DND-41 (cell line): ENCODE results near the gene LALBA.
"Not testable (repeated sequence)": the region's sequence is repeated elsewhere in the genome, so short reads cannot be mapped to it uniquely, and the experiment has no call there.

Experiments
- EZH2 ChIP-seq: IDR thresholded peaks from 3 replicates; pipeline ENCODE4 v1.6.1; 2012; ENCODE audit warnings: borderline replicate concordance, low read depth, mild to moderate bottlenecking, moderate library complexity, low read length, inconsistent platforms; ENCODE audit not compliant: severe bottlenecking
- TF ChIP-seq, protein P1 (sequence below): IDR thresholded peaks from 2 replicates; pipeline ENCODE4 v1.5.1; 2012; ENCODE audit warnings: borderline replicate concordance, low read length, moderate library complexity, mild to moderate bottlenecking; ENCODE audit not compliant: poor library complexity, severe bottlenecking; ENCODE audit errors: extremely low read depth

DNA sequence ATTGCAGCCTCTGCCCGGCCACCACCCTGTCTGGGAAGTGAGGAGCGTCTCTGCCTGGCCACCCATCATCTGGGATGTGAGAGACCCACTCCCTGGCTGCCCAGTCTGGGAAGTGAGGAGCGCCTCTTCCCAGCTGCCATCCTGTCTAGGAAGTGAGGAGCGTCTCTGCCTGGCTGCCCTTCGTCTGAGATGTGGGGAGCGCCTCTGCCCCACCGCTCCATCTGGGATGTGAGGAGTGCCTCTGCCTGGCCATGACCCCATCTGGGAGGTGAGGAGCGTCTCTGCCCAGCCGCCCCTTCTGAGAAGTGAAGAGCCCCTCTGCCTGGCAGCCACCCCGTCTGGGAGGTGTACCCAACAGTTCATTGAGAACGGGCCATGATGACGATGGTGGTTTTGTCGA lies 18.2 kb downstream of the LALBA start:
- TF ChIP-seq, protein P1, sequence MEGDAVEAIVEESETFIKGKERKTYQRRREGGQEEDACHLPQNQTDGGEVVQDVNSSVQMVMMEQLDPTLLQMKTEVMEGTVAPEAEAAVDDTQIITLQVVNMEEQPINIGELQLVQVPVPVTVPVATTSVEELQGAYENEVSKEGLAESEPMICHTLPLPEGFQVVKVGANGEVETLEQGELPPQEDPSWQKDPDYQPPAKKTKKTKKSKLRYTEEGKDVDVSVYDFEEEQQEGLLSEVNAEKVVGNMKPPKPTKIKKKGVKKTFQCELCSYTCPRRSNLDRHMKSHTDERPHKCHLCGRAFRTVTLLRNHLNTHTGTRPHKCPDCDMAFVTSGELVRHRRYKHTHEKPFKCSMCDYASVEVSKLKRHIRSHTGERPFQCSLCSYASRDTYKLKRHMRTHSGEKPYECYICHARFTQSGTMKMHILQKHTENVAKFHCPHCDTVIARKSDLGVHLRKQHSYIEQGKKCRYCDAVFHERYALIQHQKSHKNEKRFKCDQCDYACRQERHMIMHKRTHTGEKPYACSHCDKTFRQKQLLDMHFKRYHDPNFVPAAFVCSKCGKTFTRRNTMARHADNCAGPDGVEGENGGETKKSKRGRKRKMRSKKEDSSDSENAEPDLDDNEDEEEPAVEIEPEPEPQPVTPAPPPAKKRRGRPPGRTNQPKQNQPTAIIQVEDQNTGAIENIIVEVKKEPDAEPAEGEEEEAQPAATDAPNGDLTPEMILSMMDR: not testable (repeated sequence)
- not testable (repeated sequence) for TF ChIP-seq EZH2
